ENCODE measurements around the gene MRPS15. TPM values are rescaled to one million over a fixed set of nuclear protein-coding genes. Genes with fewer than 3 reads are reported as not detected.

The MRPS15 gene
- total and polyA plus RNA-seq, 2 of the 13 experiments (the other 11 are each of a cell fraction or from before 2014, with no cell fraction given), result 59.0 to 113 TPM

- TF ChIP-seq MNT (IDR thresholded peaks at IDR 0.05), result peak; percentile 49
- 0 out of 2 replicates have a peak, but pooled peaks have one; percentile 89 for TF ChIP-seq ZFP62 (CRISPR knock-in tag; IDR thresholded peaks at IDR 0.05)
- TF ChIP-seq ZNF644 (CRISPR knock-in tag; IDR thresholded peaks at IDR 0.05; ENCODE audit: low read depth), result peak; percentile 16; the same call in 1 of the 2 replicates
- no peak for TF ChIP-seq RFX5 (IDR thresholded peaks at IDR 0.05; ENCODE audit: low read depth, low read length)
- TF ChIP-seq RARA (CRISPR knock-in tag; IDR thresholded peaks at IDR 0.05), result peak; percentile 99
- no peak for TF ChIP-seq ZC3H13 (CRISPR knock-in tag; IDR thresholded peaks at IDR 0.05)
- no peak for TF ChIP-seq HNRNPH1 (optimal IDR thresholded peaks at IDR 0.05; ENCODE audit: low read depth, low read length)
- no peak for TF ChIP-seq THYN1 (CRISPR knock-in tag; IDR thresholded peaks at IDR 0.05; ENCODE audit: borderline replicate concordance, low read depth)
- peak; percentile 95 for TF ChIP-seq SIX4 (CRISPR knock-in tag; IDR thresholded peaks at IDR 0.05)
- peak; percentile 96 for TF ChIP-seq ZNF687 (CRISPR knock-in tag; IDR thresholded peaks at IDR 0.05)
- TF ChIP-seq ETS1 (CRISPR knock-in tag; IDR thresholded peaks at IDR 0.05), result no peak
- TF ChIP-seq CSRNP2 (CRISPR knock-in tag; conservative IDR thresholded peaks at IDR 0.05; ENCODE audit: low read depth), result no peak
- TF ChIP-seq MTA1 (CRISPR knock-in tag; IDR thresholded peaks at IDR 0.05; ENCODE audit: borderline replicate concordance), result peak; percentile 100
- peak; percentile 90 for TF ChIP-seq HMGXB3 (CRISPR knock-in tag; IDR thresholded peaks at IDR 0.05; ENCODE audit: borderline replicate concordance)
These were observed 22.5 kb upstream of the MRPS15 start (continued) for GRCh38 chr1:36486439-36487335.

Data from HepG2 (cell line).